Measurements from ENCODE around the gene PRPS1L1. TPM values are rescaled to one million over a fixed set of nuclear protein-coding genes. Genes with fewer than 3 reads are reported as not detected.

The PRPS1L1 gene
- total RNA-seq, 1 experiment from 2014 or later, result not detected

DNA sequence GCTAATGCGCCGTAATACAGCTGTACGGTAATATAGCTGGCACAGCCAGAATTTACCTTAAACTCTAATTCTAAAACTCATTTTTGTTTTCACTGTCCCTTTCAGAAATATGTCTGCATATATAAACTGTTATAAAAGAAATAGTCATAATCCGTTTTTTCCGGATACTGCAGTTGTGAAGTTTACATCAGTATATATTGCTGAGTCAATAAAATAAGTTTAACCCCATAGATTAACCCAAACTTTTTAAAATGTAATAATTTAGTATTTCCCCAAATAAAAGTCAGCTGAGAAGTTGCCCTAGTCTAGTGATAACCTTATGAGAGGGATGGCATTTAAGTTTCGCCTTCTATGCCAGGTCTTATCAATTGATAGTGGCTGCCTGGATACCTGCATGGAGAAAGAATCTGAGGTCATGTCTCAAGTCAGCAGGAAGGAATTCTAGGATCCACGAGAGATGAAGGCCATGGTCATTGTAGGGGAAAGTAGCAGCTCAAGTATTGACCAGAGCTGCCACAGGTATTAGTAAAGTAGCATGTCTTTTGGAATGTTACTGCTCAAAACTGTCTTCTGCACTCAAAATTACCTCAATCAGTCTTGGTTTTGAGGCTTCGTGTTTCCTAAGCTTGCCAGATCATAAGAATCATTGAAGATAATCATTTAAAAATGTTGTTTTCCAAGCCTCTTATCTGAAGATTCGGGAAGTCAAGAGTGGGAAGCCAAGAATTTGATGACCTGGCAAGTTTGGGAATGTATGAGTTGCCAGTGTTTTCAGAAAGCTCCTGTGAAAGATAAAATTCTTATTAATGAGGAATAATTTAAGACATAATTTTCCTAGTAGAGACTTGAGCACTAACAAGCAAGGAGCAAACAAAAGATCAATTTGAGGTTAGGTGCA, 10.8 kb downstream of the PRPS1L1 start:
- DNase-seq (ENCODE audit: low spot score), result no peak

DNA sequence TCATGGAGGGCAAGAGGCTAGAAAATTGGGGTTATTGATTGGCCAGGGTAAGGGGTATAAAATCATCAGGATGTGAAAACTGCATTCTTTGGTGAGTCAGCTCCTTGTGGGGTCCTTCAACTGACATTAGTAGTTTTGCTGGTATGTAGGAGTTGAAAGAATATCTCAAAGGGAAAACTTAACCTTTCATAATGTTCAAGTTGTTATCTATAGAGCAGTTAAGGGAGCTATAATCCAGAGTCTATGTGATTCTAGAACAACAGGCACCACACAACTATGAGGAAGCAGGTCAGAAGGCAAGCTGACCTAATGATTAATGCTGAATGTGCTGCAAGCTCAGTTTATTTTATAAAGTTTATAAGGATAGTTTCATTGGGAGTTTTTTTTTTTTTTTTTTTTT, 13.7 kb downstream of the PRPS1L1 start:
- no peak for DNase-seq (ENCODE audit: low spot score)

DNA sequence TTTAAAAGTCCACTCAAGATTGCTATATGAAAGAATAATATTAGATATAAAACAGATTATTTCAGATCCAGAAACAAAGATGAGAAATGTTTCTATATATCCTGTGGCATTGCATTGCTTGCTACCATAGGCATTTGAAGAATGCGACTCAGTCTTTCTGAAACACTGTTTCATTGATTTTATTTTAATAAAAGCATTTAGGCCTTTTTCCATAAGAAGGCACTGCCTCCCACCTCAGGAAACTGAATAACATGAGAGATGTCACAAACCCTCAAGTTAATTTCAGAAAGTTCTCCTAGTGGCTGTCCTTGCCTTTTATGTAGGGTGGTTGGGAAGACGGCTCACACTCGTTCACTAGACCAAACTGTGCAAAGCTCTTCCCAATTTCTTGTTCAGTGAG, 23.3 kb downstream of the PRPS1L1 start:
- no peak for DNase-seq (ENCODE audit: low spot score)

DNA sequence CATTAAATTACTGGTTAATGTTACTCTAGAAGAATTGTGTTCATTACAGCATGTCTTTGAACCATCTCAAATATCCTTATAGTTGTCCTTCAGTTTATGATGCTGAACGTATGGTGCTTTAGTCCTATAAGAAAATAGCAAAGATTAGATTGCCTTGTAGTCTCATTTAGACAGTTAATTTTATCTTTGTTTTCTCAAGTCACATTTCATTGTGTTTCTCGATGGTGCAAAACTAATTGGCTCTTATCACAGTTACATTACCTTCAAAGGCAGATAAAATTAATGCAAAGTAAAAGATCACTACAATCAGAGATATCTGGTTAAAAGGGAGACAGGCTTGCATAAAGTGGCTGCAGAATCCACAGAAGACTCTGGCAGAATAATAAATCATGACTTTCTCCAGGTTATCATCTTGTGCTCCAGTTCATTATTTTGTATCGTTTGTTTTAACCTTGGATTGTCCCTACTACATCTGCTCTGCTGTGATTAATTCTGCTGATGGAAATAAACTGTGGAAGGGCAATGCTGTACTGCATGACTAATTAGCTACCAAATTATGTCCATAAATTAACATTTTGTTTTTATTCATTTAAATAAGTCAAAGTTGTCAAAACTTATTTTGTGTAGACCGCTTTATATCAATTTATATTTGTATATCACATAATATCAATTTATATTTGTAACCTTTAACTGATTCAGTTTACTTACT, 24.2 kb downstream of the PRPS1L1 start:
- no peak for DNase-seq (ENCODE audit: low spot score)

DNA sequence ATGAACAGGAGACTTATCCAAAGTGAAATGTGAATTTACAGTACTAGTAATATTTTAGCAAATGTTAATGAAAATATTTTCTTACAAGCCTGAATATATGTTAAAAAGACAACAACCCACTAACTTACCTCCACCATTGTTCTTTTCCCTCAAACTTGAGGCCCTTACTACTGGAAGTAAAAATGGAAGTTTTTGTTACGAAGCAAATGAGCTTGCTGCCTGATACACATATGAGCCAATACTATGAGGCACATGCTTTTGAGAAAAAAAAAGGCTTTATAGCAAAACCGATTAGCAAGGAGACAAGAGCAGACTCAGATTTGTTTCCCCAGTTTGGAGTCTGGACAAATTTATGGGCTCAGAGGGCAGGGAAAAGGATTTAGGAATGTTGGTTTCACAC, 29.0 kb downstream of the PRPS1L1 start:
- DNase-seq (ENCODE audit: low spot score), result no peak

DNA sequence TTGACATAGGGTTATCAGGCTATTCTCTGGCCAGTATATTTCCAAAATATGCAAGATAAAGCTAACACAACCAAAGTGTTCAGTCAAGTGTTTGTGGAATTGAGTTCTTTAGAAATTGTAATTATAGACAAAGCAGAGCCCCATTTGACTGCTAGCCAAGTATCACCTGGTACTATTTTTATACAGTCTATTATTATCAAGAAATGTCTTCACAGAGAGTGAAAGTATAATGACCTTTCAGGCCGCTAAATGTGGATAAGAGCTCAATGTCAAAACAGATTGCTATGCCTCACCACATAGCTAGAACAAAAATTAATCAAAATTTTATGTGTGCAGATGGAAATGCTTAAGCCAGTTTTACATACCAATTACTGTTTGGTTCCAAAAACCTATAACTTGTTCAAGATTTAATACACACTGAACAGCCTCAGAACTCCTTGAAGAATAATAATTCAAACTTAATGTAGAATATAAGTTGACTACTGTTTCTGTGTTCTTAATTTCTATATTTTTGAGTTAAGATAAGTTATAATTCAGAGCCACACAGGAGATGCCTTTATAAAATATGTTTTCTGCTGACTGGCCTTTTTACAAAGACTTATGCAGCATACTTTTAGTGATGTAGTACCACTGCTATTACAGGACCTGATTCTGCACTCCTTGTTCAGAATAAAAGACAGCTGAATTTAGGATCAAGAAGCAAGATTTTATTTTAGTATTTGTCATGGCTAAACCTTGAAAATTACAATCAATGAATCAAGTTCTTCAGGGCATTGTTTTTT, 31.0 kb downstream of the PRPS1L1 start:
- no peak for DNase-seq (ENCODE audit: low spot score)

DNA sequence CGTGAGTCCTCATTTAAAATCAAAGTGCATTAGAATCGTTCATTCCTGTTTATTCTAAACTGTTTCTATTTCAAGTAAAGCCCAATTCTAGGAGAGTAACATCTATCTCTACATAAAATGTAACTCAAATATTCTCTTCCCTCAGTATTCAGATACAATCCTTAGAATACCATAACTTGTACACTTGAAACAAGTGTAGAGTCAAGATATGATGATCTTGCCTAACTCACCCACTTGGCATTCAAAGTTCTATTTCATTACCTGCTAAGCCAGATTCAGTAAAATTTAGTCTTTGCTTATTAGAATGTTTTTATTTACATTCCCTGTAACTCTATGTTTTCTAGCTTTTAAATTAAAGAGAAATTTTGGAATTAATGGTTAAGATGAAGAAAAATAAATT, 31.6 kb downstream of the PRPS1L1 start:
- no peak for DNase-seq (ENCODE audit: low spot score)

DNA sequence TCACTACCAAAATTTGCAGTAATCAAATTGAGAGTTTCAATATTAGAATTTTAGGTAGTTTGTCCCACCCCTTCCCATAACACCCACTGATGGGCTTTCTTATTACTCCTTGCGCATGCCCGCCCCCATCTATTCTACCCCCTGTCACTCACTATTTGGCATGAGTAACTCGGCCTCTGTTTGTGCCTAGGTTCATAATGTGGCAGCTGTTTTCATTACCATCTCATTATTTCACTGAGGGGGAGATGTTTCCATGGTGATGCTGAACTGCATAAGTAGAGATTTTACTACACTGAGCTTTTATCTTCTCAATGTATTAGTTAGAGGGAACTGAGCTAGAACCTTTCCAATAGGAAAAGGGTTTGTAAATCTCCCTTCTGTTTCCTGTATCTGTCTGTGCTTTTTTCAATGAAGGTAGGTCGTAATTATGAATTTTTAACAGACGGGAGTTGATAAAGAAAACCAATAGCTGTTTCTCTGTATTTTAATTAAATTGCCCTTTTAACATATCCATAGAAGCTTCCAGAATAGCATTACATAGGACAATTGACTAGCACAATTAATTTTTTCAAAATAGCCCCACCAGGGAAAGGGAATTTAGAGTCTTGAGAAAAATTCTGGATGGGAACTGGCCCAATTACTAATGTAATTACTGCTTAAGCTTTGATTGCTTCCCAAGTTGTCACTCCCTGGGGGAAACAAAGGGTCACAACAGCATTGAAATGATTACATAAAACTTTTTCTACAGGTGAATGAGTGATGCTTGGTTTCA, 33.4 kb downstream of the PRPS1L1 start:
- DNase-seq (ENCODE audit: low spot score), result no peak

DNA sequence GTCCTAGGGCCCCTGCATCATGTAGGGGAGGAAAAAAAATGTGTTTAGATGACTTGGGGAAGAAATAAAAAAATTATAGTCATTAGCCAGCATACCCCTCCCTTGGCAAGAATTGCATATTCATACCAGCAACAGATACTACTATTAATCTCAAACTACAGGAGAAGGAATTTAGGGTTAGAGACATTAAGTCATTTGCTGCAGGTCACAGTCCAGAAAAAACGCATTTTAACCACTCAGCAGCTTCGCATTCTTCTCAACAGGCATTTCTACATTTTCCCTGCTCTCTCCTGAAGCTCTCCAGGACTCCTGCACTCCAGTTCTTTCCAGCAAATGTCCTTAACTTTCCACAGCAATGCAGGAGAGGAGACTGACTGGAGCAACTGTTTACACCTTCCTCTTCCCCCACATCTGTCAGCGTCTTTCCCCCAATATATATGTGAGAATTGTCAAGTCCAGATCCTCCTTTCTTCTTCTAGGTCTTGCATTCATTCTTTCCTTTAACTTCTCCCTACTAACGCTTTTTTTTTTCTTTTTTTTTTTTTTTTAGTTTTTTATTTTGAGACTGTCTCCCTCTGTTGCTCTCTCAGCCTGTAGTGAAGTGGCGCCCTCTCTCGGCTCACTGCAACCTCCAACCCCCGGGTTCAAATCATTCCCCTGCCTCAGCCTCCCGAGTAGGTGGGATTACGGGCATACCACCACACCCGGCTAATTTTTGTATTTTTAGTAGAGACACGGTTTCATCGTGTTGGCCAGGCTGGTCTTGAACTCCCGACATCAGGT, 35.6 kb downstream of the PRPS1L1 start:
- no peak for DNase-seq (ENCODE audit: low spot score)

DNA sequence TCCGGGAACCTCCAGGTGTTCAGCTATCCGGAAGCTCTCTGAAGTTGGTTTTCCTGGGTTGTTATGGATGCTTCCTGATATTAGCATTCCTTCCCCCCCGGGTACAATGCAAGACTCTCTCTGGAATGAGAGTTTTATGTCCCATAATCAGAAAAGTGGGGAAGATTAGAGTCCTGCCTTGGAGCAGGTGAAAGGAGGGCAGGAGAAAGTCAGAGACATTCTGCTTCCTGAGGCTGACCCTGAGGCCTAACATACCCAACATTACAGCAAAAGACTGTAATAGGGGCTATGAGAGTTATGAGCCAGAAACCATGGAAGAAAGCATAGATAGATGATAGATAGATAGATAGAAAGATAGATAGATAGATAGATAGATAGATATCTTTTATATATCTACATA, 36.9 kb downstream of the PRPS1L1 start:
- no peak for DNase-seq (ENCODE audit: low spot score)

DNA sequence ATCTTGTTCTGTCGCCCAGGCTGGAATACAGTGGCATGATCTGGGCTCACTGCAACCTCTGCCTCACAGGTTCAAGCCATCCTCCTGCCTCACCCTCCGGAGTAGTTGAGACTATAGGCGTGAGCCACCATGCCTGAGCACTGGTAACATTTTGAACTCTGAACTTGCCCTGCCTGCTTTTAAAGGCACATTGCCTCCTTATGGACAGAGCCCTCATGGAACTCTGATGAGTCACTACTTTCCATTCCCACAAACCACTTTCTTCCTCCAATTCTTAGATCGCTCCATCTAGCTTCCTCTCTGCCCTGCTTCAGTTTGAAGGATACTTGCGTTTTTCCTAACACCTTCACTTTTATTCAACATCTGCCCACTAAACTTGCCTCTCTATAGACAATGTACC, 38.1 kb downstream of the PRPS1L1 start:
- DNase-seq (ENCODE audit: low spot score), result peak; percentile 91

DNA sequence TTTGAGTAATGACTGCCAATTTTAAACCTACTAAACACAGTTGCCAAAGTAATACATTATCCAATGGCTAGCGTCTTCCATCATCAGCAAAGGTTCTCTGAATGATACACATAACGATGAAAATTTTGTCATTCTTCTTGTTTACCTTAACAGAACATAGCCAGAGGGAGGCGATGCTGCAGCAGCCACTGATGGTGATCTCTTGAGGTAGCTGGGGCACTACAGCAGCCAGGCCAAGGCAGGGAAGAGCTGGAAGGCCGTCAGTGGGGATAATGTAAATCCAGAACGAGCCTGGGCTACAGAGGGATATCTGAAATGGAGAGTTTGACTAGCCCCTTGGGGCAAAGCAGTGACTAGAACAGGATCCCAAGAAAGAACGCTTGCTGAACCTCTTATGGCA, 38.8 kb downstream of the PRPS1L1 start:
- no peak for DNase-seq (ENCODE audit: low spot score)

DNA sequence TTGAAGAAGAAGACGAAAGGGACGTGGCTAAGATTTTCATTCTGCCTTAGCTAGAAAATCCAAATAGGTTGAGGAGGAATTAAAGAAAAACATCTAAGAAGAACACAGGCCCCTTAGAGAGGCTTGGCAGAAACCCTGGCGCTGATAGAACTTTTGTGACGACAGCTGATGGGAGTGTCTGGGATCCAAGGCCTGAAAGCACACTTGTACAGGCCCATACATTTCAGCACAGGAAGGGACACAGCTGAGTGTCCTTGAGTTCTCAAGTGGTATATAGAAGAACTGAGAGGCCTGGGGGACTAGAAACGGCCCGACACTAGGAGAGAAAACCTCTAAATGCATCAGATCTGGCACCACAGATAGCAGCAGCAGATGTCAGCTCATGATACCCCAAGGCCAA, 39.5 kb downstream of the PRPS1L1 start:
- DNase-seq (ENCODE audit: low spot score), result no peak

DNA sequence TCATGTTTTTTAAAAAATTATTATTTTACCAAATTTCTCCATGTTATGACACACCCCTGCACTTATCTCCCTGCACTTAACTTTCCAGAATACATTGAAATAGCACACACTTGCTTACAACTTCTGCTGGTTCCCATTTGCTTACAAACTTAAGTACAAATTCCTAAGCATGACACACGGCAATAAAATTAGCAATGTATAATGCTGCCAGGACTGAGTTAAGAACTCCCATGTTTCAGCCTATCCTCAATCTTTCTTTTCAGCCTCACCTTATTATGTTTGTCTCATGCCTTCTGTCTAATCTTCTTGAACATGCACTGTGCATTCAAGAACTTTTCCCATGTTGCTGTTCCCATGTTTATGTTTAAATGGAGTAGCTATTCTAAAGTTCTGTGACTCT, 40.8 kb downstream of the PRPS1L1 start:
- DNase-seq (ENCODE audit: low spot score), result peak; percentile 91

DNA sequence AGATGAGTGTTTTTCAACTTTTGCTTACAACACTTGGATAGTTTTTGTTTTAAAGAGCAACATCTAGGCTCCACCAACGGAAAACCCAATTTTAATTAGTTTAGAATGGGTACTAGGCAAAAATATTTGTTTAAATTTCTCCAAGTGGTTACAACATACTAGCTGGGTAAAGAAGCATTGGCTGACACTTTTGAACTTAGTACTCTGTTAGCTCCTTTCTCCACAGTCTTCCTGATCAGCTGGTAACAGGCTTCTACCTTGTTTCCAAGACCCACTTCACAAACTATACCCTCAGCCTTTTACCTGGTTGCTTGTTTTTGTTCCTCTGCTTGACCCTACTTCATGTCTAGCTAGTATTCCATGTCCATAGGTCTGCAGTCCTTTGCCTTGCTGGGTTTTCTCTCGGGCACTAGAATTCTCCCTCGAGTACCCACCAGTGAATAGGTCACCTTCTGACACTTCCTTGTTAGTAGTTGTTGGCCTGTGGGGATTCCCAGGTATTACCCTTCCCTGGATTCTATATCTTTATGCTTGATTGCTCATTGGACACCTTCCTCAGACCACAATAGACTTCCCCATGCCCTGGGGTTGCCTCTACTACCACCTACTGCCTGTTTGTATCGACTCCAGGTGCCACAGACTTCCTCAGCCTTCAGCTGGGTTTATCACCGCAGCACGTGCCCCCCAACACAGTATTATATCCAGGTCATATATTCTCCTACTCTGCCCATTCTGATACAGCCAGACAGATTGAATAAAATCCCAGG, 42.0 kb downstream of the PRPS1L1 start:
- DNase-seq (ENCODE audit: low spot score), result no peak

DNA sequence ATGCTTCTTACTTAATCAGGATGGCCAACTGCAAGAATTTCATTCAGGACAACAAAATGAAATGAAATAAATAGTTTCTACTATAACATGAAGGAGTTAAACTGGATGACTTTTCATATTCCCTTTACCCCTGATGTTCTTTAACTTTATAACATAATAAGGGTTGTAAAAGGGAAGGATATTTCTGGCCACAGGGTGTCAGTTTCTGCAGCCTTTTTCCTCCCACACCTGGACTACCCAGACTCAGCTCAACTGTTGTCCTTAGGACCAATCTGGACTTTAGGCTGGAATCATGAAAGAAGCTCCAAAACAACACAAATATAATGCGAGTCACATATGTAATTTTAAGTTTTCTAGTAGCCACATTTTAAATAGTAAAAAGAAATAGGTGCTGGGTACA, 43.4 kb downstream of the PRPS1L1 start:
- no peak for DNase-seq (ENCODE audit: low spot score)

DNA sequence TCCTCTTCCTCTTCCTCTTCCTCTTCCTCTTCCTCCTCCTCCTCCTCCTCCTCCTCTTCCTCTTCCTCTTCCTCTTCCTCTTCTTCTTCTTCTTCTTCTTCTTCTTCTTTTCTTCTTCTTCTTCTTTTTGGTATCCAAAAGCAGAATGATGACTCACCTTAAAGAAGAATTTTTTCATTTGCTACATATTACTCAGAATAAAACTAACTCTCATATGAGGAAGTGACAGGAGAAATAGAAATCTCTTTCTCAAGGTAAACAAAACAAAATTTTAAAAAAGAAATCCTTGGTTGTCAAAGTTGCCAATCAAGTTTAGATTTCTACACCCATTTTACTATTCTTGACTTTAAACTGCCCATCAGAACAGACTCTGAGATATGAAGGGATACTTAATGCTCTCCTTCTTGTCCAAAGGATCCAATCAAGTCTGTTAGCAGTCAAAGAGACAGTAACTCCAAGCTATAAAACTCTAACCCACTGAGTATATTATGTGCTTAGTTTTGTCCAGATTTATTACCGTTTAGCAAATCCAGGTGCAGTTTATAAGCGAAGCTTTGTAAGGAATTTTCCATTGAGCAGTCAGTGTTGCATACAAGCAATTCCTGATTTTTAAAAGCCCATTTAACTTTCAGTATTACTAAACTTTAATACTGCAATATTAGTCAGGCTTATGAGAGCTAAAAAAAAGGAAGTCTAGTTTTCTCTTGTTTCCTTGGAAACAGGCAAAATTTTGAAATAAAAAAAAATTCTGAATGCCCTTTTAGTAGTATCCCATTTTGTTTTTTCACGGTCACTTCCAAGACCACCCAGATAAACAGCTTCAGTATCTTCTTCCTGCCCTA, 44.2 kb downstream of the PRPS1L1 start:
- DNase-seq (ENCODE audit: low spot score), result no peak

DNA sequence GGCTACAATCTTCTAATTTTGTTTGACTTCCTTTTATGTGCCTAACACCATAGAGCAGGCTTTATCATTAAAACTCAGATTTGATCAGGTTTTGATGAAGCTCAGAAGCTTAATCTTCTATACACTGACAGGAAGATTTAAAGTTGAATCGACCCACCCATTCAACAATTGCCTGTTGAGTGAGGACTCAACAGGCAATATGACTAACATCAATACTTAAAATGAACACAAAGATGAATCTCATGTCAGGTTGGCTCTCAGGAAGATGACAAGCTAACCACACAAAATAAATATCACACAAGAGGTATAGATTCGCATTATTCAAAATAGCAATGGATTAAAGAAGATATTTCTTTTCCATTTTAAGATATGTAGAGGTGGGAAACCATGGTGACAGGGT, 50.7 kb downstream of the PRPS1L1 start:
- no peak for DNase-seq (ENCODE audit: low spot score)

Measured in H4 (cell line).